CD4-positive, alpha-beta T cell treated with Interferon alpha-2 for 1 hour (primary cell): Measurements from ENCODE around the gene C2orf81.
"Not testable (repeated sequence)": the region's sequence is repeated elsewhere in the genome, so short reads cannot be mapped to it uniquely, and the experiment has no call there.

Experiments used
- DNase-seq, 2 donors: peaks; one replicate each; pipeline ENCODE4 v3.0.0-alpha.2; 2020 to 2022

C2orf81 gene

GRCh38 chr2:74423231-74424095, 2.0 kb upstream of the C2orf81 start:
- DNase-seq = no peak

GRCh38 chr2:74420443-74421103, 846 bp downstream of the C2orf81 start:
- DNase-seq = not testable (repeated sequence)

GRCh38 chr2:74420006-74420405, 1.4 kb downstream of the C2orf81 start:
- no peak for DNase-seq

- no peak for DNase-seq
Observed at GRCh38 chr2:74419345-74419744, 2.1 kb downstream of the C2orf81 start.

GRCh38 chr2:74418312-74418711, 3.1 kb downstream of the C2orf81 start:
- DNase-seq = no peak

- no peak for DNase-seq
Observed at GRCh38 chr2:74417763-74418162, 3.7 kb downstream of the C2orf81 start.

GRCh38 chr2:74417197-74417596, 4.2 kb downstream of the C2orf81 start:
- DNase-seq = no peak

- no peak for DNase-seq
Observed at GRCh38 chr2:74416778-74417177, 4.6 kb downstream of the C2orf81 start.

- no peak for DNase-seq
Observed at GRCh38 chr2:74415762-74416395, 5.5 kb downstream of the C2orf81 start.

- peak; percentile 17 to 21 for DNase-seq
Observed at GRCh38 chr2:74414881-74415761, 6.3 kb downstream of the C2orf81 start.

GRCh38 chr2:74414441-74414840, 7.0 kb downstream of the C2orf81 start:
- no peak for DNase-seq

- no peak for DNase-seq
Observed at GRCh38 chr2:74413001-74413698, 8.3 kb downstream of the C2orf81 start.

GRCh38 chr2:74407682-74408081, 13.7 kb downstream of the C2orf81 start:
- no peak for DNase-seq

- no peak for DNase-seq
Observed at GRCh38 chr2:74406035-74406434, 15.4 kb downstream of the C2orf81 start.

- no peak for DNase-seq
Observed at GRCh38 chr2:74401891-74402290, 19.5 kb downstream of the C2orf81 start.

- peak in 1 of 2 donors; percentile 64 for DNase-seq
Observed at GRCh38 chr2:74399785-74400184, 21.6 kb downstream of the C2orf81 start.

GRCh38 chr2:74396149-74396548, 25.3 kb downstream of the C2orf81 start:
- no peak for DNase-seq

- DNase-seq = no peak
Observed at GRCh38 chr2:74393525-74393924, 27.9 kb downstream of the C2orf81 start.

- DNase-seq = no peak
Observed at GRCh38 chr2:74392449-74392743, 29.0 kb downstream of the C2orf81 start.

GRCh38 chr2:74391580-74392448, 29.6 kb downstream of the C2orf81 start:
- DNase-seq = peak; percentile 93 to 96

GRCh38 chr2:74391209-74391579, 30.2 kb downstream of the C2orf81 start:
- no peak for DNase-seq
